Femur (tissue), 1 donor: Measurements from ENCODE around the gene GLT1D1.
"Not testable (repeated sequence)": the region's sequence is repeated elsewhere in the genome, so short reads cannot be mapped to it uniquely, and the experiment has no call there.

Experiments
- DNase-seq: peaks from one replicate; pipeline ENCODE4 v3.0.0-alpha.2; 2017

Gene GLT1D1

DNA sequence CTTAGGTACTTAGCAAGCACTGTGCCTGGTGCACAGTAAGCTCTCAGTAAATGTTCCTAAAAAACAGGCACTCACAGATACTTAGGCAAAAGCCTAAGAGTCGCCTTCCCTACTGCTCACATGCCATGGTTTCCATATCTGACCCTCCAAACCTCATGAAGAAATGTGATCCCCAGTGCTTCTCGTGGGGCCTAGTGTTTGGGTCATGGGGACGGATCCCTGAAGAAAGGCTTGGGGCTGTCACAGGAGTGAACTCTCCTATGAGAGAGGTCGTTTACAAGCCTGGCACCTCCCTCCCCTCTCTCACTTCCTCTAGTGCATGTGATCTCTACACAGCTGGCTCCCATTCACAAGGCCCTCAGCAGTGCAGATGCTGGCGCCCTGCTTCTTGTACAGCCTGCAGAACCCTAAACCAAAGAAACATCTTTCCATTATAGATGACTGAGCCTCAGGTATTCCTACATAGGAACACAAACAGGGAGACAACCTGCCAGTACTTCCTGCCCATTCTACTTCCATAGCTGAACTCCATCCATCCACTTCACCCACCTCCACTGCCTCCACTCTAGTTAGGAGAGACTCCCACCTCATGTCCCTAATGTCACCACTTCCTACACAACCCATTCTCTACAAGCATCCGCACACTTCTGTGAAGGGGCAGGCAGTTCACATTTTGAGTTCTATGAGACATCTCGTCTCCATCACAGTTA is 32.4 kb upstream of the GLT1D1 start:
- DNase-seq: peak; percentile 46

GRCh38 chr12:128823216-128823915 is 29.9 kb upstream of the GLT1D1 start:
- no peak for DNase-seq

- DNase-seq: peak; percentile 97
These were observed 29.1 kb upstream of the GLT1D1 start, which contains the start of gene SLC15A4 for GRCh38 chr12:128823916-128824839. TSS of gene SLC15A4 (minus strand) at chr12:128823958. CDS start at chr12:128823943, 15 bp downstream.

- no peak for DNase-seq
These were observed 27.4 kb upstream of the GLT1D1 start for GRCh38 chr12:128825835-128826234.

DNA sequence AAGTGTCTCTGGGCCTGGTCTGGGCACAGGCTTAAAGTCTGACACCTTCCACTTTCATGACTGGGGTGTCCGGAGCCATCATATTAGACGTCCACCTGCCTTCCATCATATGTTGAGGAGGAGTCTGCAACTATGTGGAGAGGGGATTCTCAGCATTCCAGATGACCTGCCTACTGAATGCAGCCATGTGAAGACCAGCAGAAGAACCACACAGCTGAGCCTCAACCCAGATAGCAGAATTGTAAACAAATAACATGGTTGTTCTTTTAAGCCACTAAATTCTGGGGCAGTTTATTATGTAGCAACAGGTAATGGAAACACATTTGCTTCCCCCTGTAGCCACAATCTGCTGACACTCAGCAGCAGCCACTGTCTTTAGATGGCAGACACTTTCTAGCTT is 25.6 kb upstream of the GLT1D1 start:
- DNase-seq: no peak

- no peak for DNase-seq
These were observed 23.3 kb upstream of the GLT1D1 start for GRCh38 chr12:128829861-128830504.

GRCh38 chr12:128830505-128830893 is 22.8 kb upstream of the GLT1D1 start:
- DNase-seq: no peak

DNA sequence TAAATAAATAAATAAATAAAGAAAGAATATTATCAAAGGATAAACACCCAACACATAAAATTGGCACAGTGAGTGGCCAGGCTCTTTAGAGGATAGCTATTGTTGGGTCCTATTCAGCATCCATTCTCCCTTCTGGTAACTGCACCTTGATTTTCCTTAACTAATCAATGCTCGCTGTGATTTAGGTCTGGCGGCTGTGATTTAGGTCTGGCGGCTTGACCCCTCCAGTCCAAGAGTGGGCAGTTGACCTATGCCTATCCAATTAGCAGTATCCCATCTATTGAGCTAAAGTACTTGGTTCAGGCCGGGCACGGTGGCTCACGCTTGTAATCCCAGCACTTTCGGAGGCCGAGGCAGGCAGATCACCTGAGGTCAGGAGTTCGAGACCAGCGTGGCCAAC is 19.9 kb upstream of the GLT1D1 start:
- DNase-seq: no peak

DNA sequence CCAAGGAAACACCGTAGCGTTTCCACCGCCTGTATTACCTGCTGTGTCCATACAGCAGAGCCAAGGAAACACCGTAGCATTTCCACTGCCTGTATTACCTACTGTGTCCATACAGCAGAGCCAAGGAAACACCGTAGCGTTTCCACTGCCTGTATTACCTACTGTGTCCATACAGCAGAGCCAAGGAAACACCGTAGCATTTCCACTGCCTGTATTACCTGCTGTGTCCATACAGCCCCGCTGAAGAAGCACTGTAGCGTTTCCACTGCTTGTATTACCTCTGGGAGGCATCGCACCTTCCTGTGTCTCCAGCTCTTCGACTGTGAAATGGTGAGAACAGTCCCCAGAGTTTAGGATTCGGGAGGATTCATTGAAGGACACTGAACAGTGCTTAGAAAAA is 13.4 kb upstream of the GLT1D1 start:
- not testable (repeated sequence) for DNase-seq

- DNase-seq: no peak
These were observed 12.3 kb upstream of the GLT1D1 start for GRCh38 chr12:128840862-128841468.

DNA sequence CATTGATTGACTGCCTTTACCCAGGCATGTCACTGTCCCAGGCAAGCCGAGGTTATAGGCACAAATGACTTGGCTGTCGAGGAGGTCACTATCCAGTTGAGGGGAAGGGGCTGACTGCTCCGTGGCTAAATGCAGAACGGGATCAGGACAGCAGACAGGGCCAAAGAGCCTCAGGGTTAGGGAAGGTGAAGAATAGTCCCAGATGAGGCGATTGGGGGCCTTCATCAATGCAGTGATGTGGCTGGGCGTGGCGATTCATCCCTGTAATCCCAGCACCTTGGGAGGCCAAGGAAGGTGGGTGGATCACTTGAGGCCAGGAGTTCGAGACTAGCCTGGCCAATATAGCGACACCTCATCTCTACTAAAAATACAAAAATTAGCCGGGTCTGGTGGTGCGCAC is 10.7 kb upstream of the GLT1D1 start:
- DNase-seq: no peak

- DNase-seq: no peak
These were observed 9.7 kb upstream of the GLT1D1 start for GRCh38 chr12:128843538-128843937.

DNA sequence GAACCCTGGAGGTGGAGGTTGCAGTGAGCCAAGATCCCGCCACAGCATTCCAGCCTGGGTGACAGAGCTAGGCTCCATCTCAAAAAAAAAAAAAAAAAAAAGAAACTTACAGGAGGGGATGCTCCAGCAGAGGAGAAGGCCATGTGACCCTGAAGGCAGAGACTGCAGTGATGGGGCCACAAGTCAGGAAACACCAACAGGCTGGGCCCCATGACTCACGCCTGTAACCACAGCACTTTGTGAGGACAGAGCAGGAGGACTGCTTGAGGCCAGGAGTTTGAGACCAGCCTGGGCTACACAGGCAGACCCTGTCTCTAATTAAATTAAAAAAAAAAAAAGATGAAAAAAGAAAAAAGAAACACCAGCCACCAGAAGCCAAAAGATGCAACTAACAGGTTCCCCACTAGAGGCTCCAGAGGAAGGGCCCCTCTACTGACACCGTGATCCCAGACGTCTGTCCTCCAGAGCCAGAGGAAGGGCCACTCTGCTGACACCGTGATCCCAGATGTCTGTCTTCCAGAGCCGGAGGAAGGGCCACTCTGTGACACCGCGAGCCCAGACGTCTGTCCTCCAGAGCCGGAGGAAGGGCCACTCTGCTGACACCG is 9.1 kb upstream of the GLT1D1 start:
- no peak for DNase-seq

GRCh38 chr12:128846671-128847070 is 6.6 kb upstream of the GLT1D1 start:
- DNase-seq: not testable (repeated sequence)

GRCh38 chr12:128848371-128848770 is 4.9 kb upstream of the GLT1D1 start:
- DNase-seq: no peak

GRCh38 chr12:128849806-128850205 is 3.5 kb upstream of the GLT1D1 start:
- DNase-seq: not testable (repeated sequence)

DNA sequence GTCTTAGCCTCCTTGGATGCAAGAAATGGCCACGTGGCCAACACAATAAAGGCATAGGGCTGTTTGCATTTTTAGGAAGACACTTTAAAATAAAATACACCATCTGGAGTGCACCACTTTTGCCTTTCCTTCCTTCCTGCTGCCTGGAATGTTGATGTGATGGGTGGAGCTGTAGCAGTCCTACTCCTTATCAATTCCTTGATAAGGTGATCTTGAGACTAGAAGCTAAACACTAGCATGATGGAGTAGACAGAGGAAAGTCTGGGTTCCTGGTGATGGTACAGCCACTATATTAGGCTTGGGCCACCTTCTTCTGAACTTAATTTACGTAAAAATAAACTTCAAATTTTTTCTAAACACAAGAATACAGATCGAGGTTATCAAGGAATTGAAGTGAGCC is 2.9 kb upstream of the GLT1D1 start:
- no peak for DNase-seq

- DNase-seq: not testable (repeated sequence)
These were observed 1.8 kb upstream of the GLT1D1 start for GRCh38 chr12:128851429-128851828.

GRCh38 chr12:128852026-128852698 is 1.1 kb upstream of the GLT1D1 start:
- DNase-seq: no peak

- DNase-seq: no peak
These were observed 421 bp downstream of the GLT1D1 start for GRCh38 chr12:128853600-128854197.
